HL-60 (cell line): Measurements from ENCODE around the gene TSGA10.

Experiments used
- DNase-seq, 2 experiments: peaks; one replicate each; pipeline ENCODE4 v3.0.0-alpha.2; 2010 to 2020; ENCODE audit warnings: low read depth in 1 of 2, low spot score in 1 of 2
- H3K27ac ChIP-seq: fragments of 250-450 bp; sonication (Bioruptor Pico); replicated peaks from 2 replicates; pipeline ENCODE4 v1.5.1; 2020; ENCODE audit warnings: mild to moderate bottlenecking, moderate library complexity
- H3K27me3 ChIP-seq: fragments of 250-450 bp; sonication (Bioruptor Pico); 2 replicates; pipeline ENCODE4 v1.5.1; 2021; ENCODE audit warnings: mild to moderate bottlenecking, moderate library complexity; ENCODE audit not compliant: insufficient read depth, poor library complexity, severe bottlenecking
- H3K4me3 ChIP-seq: replicated peaks from 2 replicates; pipeline ENCODE4 v1.5.1; 2011; ENCODE audit warnings: mild to moderate bottlenecking, control low read depth, low read length; ENCODE audit not compliant: insufficient read depth
- GABPA ChIP-seq: IDR thresholded peaks from 2 replicates; pipeline ENCODE4 v1.6.1; 2012; ENCODE audit warnings: low read depth
- POLR2AphosphoS5 ChIP-seq: IDR thresholded peaks from 2 replicates; pipeline ENCODE4 v1.6.1; 2012; ENCODE audit warnings: low read depth
- SPI1 ChIP-seq: IDR thresholded peaks from 2 replicates; pipeline ENCODE4 v1.6.1; 2012; ENCODE audit warnings: low read depth, mild to moderate bottlenecking, borderline replicate concordance
- TF ChIP-seq, protein P1 (sequence below): IDR thresholded peaks from one replicate; pipeline ENCODE4 v1.5.1; 2011; ENCODE audit warnings: low read length, control low read depth, inconsistent platforms; ENCODE audit not compliant: insufficient read depth
- TF ChIP-seq, protein P2 (sequence below): IDR thresholded peaks from 2 replicates; pipeline ENCODE4 v1.6.1; 2012; ENCODE audit warnings: low read depth; ENCODE audit not compliant: insufficient replicate concordance

Gene TSGA10

GRCh38 chr2:99184811-99185210 is 30.1 kb upstream of the TSGA10 start:
- no peak overlapping the region for H3K4me3 ChIP-seq

GRCh38 chr2:99183025-99183424 is 28.3 kb upstream of the TSGA10 start:
- TF ChIP-seq POLR2AphosphoS5 (no peak), SPI1 (no peak), GABPA (no peak)
- TF ChIP-seq, protein P1, sequence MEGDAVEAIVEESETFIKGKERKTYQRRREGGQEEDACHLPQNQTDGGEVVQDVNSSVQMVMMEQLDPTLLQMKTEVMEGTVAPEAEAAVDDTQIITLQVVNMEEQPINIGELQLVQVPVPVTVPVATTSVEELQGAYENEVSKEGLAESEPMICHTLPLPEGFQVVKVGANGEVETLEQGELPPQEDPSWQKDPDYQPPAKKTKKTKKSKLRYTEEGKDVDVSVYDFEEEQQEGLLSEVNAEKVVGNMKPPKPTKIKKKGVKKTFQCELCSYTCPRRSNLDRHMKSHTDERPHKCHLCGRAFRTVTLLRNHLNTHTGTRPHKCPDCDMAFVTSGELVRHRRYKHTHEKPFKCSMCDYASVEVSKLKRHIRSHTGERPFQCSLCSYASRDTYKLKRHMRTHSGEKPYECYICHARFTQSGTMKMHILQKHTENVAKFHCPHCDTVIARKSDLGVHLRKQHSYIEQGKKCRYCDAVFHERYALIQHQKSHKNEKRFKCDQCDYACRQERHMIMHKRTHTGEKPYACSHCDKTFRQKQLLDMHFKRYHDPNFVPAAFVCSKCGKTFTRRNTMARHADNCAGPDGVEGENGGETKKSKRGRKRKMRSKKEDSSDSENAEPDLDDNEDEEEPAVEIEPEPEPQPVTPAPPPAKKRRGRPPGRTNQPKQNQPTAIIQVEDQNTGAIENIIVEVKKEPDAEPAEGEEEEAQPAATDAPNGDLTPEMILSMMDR = no peak
- TF ChIP-seq, protein P2, sequence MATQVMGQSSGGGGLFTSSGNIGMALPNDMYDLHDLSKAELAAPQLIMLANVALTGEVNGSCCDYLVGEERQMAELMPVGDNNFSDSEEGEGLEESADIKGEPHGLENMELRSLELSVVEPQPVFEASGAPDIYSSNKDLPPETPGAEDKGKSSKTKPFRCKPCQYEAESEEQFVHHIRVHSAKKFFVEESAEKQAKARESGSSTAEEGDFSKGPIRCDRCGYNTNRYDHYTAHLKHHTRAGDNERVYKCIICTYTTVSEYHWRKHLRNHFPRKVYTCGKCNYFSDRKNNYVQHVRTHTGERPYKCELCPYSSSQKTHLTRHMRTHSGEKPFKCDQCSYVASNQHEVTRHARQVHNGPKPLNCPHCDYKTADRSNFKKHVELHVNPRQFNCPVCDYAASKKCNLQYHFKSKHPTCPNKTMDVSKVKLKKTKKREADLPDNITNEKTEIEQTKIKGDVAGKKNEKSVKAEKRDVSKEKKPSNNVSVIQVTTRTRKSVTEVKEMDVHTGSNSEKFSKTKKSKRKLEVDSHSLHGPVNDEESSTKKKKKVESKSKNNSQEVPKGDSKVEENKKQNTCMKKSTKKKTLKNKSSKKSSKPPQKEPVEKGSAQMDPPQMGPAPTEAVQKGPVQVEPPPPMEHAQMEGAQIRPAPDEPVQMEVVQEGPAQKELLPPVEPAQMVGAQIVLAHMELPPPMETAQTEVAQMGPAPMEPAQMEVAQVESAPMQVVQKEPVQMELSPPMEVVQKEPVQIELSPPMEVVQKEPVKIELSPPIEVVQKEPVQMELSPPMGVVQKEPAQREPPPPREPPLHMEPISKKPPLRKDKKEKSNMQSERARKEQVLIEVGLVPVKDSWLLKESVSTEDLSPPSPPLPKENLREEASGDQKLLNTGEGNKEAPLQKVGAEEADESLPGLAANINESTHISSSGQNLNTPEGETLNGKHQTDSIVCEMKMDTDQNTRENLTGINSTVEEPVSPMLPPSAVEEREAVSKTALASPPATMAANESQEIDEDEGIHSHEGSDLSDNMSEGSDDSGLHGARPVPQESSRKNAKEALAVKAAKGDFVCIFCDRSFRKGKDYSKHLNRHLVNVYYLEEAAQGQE = no peak
- Histone ChIP-seq H3K27me3 (no peaks in the 10 kb centered on the region), H3K27ac (no peak overlapping the region), H3K4me3 (no peak overlapping the region)
- no peak for DNase-seq

More at GRCh38 chr2:99184811-99185210, 30.1 kb upstream of the TSGA10 start:
- no peak for DNase-seq
- TF ChIP-seq POLR2AphosphoS5 = no peak
- TF ChIP-seq, protein P1 = no peak
- TF ChIP-seq, protein P2 = no peak
- no peak for TF ChIP-seq GABPA
- TF ChIP-seq SPI1 = no peak
- Histone ChIP-seq H3K27me3 (no peaks in the 10 kb centered on the region), H3K27ac (no peak overlapping the region)

- DNase-seq = no peak
- TF ChIP-seq, protein P1 = no peak
- H3K27me3 ChIP-seq = no peaks in the 10 kb centered on the region
- H3K4me3 ChIP-seq = peak overlapping the region; percentile 80
- H3K27ac ChIP-seq = peak overlapping the region; percentile 76
Measured at GRCh38 chr2:99181624-99182000, 26.9 kb upstream of the TSGA10 start.
